Neural cell (in vitro differentiated cells): Measurements from ENCODE around the gene NUP133. TPM values are rescaled to one million over a fixed set of nuclear protein-coding genes. Genes with fewer than 3 reads are reported as not detected.
"Not testable (repeated sequence)": the region's sequence is repeated elsewhere in the genome, so short reads cannot be mapped to it uniquely, and the experiment has no call there.

ENCODE experiments used
- H2AFZ ChIP-seq: fragments of 200-600, 300-800 bp; sonication (generic), shearing (Covaris generic); 2 replicates; pipeline ENCODE4 v1.6.0; 2014; ENCODE audit warnings: low read depth, mild to moderate bottlenecking, antibody characterized with exemption, low read length, moderate library complexity
- H3F3A ChIP-seq: fragments of 200-600 bp; shearing (Covaris generic); 2 replicates; pipeline ENCODE4 v1.6.1; 2016; ENCODE audit warnings: mild to moderate bottlenecking, moderate library complexity, mixed read lengths, antibody characterized with exemption, low read length; ENCODE audit not compliant: insufficient read depth, poor library complexity, severe bottlenecking
- H3K27ac ChIP-seq: fragments of 200-600, 300-800 bp; sonication (generic), shearing (Covaris generic); 2 replicates; pipeline ENCODE4 v1.5.1; 2014; ENCODE audit warnings: mild to moderate bottlenecking, low read length, moderate library complexity
- H3K27me3 ChIP-seq: fragments of 300-800, 200-600 bp; sonication (generic), shearing (Covaris generic); 2 replicates; pipeline ENCODE4 v1.6.0; 2014; ENCODE audit warnings: mild to moderate bottlenecking, low read depth, low read length, moderate library complexity; ENCODE audit not compliant: insufficient read depth
- H3K36me3 ChIP-seq: fragments of 300-800, 200-600 bp; sonication (generic), shearing (Covaris generic); 2 replicates; pipeline ENCODE4 v1.5.1; 2014; ENCODE audit warnings: mild to moderate bottlenecking, antibody characterized with exemption, low read length, moderate library complexity; ENCODE audit not compliant: insufficient read depth
- H3K4me2 ChIP-seq: fragments of 300-800, 200-600 bp; sonication (generic), shearing (Covaris generic); 2 replicates; pipeline ENCODE4 v1.6.0; 2014; ENCODE audit warnings: mild to moderate bottlenecking, low read length
- H3K4me3 ChIP-seq: fragments of 300-800, 200-600 bp; sonication (generic), shearing (Covaris generic); 2 replicates; pipeline ENCODE4 v1.5.1; 2014; ENCODE audit warnings: mild to moderate bottlenecking, low read length, moderate library complexity
- H3K79me2 ChIP-seq: fragments of 200-600 bp; shearing (Covaris generic); replicated peaks from 2 replicates; pipeline ENCODE4 v1.6.0; 2014; ENCODE audit warnings: mild to moderate bottlenecking, low read length, moderate library complexity; ENCODE audit not compliant: insufficient read depth
- H3K9ac ChIP-seq: fragments of 300-800, 200-600 bp; sonication (generic), shearing (Covaris generic); 2 replicates; pipeline ENCODE4 v1.6.1; 2016; ENCODE audit warnings: mild to moderate bottlenecking, low read length, mixed read lengths
- H3K9me2 ChIP-seq: fragments of 200-600 bp; shearing (Covaris generic); 2 replicates; pipeline ENCODE4 v1.6.1; 2016; ENCODE audit warnings: mild to moderate bottlenecking, low read length, mixed read lengths; ENCODE audit not compliant: insufficient read depth
- H3K9me3 ChIP-seq: fragments of 200-600, 300-800 bp; sonication (generic), shearing (Covaris generic); 2 replicates; pipeline ENCODE4 v1.6.1; 2016; ENCODE audit warnings: mild to moderate bottlenecking, mixed run types, low read length, moderate library complexity, mixed read lengths
- H4K20me1 ChIP-seq: fragments of 200-600 bp; shearing (Covaris generic); 2 replicates; pipeline ENCODE4 v1.6.1; 2016; ENCODE audit warnings: mild to moderate bottlenecking, mixed run types; ENCODE audit not compliant: insufficient read depth
- CTCF ChIP-seq: fragments of 450-650 bp; IDR thresholded peaks from 2 replicates; pipeline ENCODE4 v1.5.1; 2014; ENCODE audit warnings: antibody characterized with exemption, mild to moderate bottlenecking, moderate library complexity; ENCODE audit not compliant: poor library complexity, severe bottlenecking
- EP300 ChIP-seq: fragments of 450-650 bp; conservative IDR thresholded peaks from 2 replicates; pipeline ENCODE4 v1.6.1; 2014; ENCODE audit warnings: antibody characterized with exemption, mild to moderate bottlenecking, moderate library complexity; ENCODE audit not compliant: poor library complexity, severe bottlenecking
- EZH2 ChIP-seq: fragments of 200-600, 300-800 bp; shearing (Covaris generic), sonication (generic); IDR thresholded peaks from 2 replicates; pipeline ENCODE4 v1.6.1; 2014; ENCODE audit warnings: antibody characterized with exemption, low read length, borderline replicate concordance, mild to moderate bottlenecking; ENCODE audit not compliant: insufficient read depth, poor library complexity, severe bottlenecking
- MXI1 ChIP-seq: fragments of 450-650 bp; conservative IDR thresholded peaks from 2 replicates; pipeline ENCODE4 v1.6.1; 2014; ENCODE audit warnings: antibody characterized with exemption, mild to moderate bottlenecking; ENCODE audit not compliant: poor library complexity, severe bottlenecking
- POLR2AphosphoS5 ChIP-seq: IDR thresholded peaks from 2 replicates; pipeline ENCODE4 v1.6.1; 2012
- RAD21 ChIP-seq: fragments of 450-650 bp; conservative IDR thresholded peaks from 2 replicates; pipeline ENCODE4 v1.6.1; 2014; ENCODE audit warnings: antibody characterized with exemption, mild to moderate bottlenecking, moderate library complexity
- REST ChIP-seq: IDR thresholded peaks from 2 replicates; pipeline ENCODE4 v1.6.1; 2012; ENCODE audit warnings: borderline replicate concordance
- SMC3 ChIP-seq: fragments of 450-650 bp; conservative IDR thresholded peaks from 2 replicates; pipeline ENCODE4 v1.6.1; 2014; ENCODE audit warnings: antibody characterized with exemption, mild to moderate bottlenecking, moderate library complexity; ENCODE audit not compliant: poor library complexity
- TAF1 ChIP-seq: IDR thresholded peaks from 2 replicates; pipeline ENCODE4 v1.6.1; 2012; ENCODE audit warnings: low read depth
- polyA plus RNA-seq: library from polyadenylated mRNA; depleted of rRNA; stranded (reverse); fragments of >200 nt; gene quantifications from 2 replicates; pipeline ENCODE4 v1.2.3, GENCODE V29; 2014

Gene NUP133
- polyA plus RNA-seq, 1 donor from 2014 or later: 73.4 TPM

GRCh38 chr1:229403573-229403972 lies 104.6 kb downstream of the NUP133 start:
- no peak overlapping the region for H2AFZ ChIP-seq
- H3K4me3 ChIP-seq: no peak overlapping the region
- no peak overlapping the region for H3K27ac ChIP-seq

GRCh38 chr1:229402993-229403392 lies 105.1 kb downstream of the NUP133 start:
- no peaks in the 10 kb centered on the region for H3K9me2 ChIP-seq
- H3K4me3 ChIP-seq: no peak overlapping the region
- no peaks in the 10 kb centered on the region for H3K36me3 ChIP-seq
- H4K20me1 ChIP-seq: no peaks in the 10 kb centered on the region
- H3K27ac ChIP-seq: no peak overlapping the region
- H3K79me2 ChIP-seq: no peaks in the 10 kb centered on the region
- H2AFZ ChIP-seq: no peak overlapping the region
- no peaks in the 10 kb centered on the region for H3F3A ChIP-seq
- no peak for TF ChIP-seq CTCF
- no peak for TF ChIP-seq MXI1
- no peak for TF ChIP-seq POLR2AphosphoS5
- TF ChIP-seq SMC3: no peak
- no peak for TF ChIP-seq RAD21
- no peaks in the 10 kb centered on the region for H3K9me3 ChIP-seq
- H3K4me2 ChIP-seq: no peak overlapping the region
- peaks cover 13% of the 10 kb centered on the region for H3K27me3 ChIP-seq
- H3K9ac ChIP-seq: no peak overlapping the region

More at GRCh38 chr1:229403573-229403972, 104.6 kb downstream of the NUP133 start:
- Histone ChIP-seq H3K79me2 (no peaks in the 10 kb centered on the region), H3K27me3 (peaks cover 13% of the 10 kb centered on the region), H3F3A (no peaks in the 10 kb centered on the region), H3K9me3 (no peaks in the 10 kb centered on the region), H3K9ac (no peak overlapping the region), H3K9me2 (no peaks in the 10 kb centered on the region), H4K20me1 (no peaks in the 10 kb centered on the region), H3K4me2 (no peak overlapping the region), H3K36me3 (no peaks in the 10 kb centered on the region)
- TF ChIP-seq EZH2 (no peak), MXI1 (no peak)

- not testable (repeated sequence) for H3K36me3 ChIP-seq, H3K4me2 ChIP-seq, H3K9ac ChIP-seq, H3K27ac ChIP-seq, H3K27me3 ChIP-seq, H3K9me3 ChIP-seq, H3K4me3 ChIP-seq, H3K79me2 ChIP-seq, H3K9me2 ChIP-seq, H4K20me1 ChIP-seq, H3F3A ChIP-seq, H2AFZ ChIP-seq
Observed at GRCh38 chr1:229402329-229402728, 105.8 kb downstream of the NUP133 start.

- H3K9ac ChIP-seq: no peak overlapping the region
- no peak overlapping the region for H3K27ac ChIP-seq
- no peaks in the 10 kb centered on the region for H3K79me2 ChIP-seq
- H2AFZ ChIP-seq: no peak overlapping the region
- H3K9me3 ChIP-seq: no peaks in the 10 kb centered on the region
- no peak overlapping the region for H3K4me3 ChIP-seq
- no peaks in the 10 kb centered on the region for H3K9me2 ChIP-seq
- no peaks in the 10 kb centered on the region for H3K36me3 ChIP-seq
- H3K4me2 ChIP-seq: no peak overlapping the region
- H3F3A ChIP-seq: no peaks in the 10 kb centered on the region
- H4K20me1 ChIP-seq: no peaks in the 10 kb centered on the region
- H3K27me3 ChIP-seq: no peaks in the 10 kb centered on the region
- no peak for TF ChIP-seq RAD21
- no peak for TF ChIP-seq TAF1
- no peak for TF ChIP-seq CTCF
- TF ChIP-seq MXI1: no peak
- TF ChIP-seq SMC3: no peak
- TF ChIP-seq REST: no peak
- no peak for TF ChIP-seq POLR2AphosphoS5
- TF ChIP-seq EP300: no peak
- TF ChIP-seq EZH2: no peak
Observed at GRCh38 chr1:229397762-229398161, 110.4 kb downstream of the NUP133 start.
